ENCODE data around the gene HOXC13.

The HOXC13 gene

DNA sequence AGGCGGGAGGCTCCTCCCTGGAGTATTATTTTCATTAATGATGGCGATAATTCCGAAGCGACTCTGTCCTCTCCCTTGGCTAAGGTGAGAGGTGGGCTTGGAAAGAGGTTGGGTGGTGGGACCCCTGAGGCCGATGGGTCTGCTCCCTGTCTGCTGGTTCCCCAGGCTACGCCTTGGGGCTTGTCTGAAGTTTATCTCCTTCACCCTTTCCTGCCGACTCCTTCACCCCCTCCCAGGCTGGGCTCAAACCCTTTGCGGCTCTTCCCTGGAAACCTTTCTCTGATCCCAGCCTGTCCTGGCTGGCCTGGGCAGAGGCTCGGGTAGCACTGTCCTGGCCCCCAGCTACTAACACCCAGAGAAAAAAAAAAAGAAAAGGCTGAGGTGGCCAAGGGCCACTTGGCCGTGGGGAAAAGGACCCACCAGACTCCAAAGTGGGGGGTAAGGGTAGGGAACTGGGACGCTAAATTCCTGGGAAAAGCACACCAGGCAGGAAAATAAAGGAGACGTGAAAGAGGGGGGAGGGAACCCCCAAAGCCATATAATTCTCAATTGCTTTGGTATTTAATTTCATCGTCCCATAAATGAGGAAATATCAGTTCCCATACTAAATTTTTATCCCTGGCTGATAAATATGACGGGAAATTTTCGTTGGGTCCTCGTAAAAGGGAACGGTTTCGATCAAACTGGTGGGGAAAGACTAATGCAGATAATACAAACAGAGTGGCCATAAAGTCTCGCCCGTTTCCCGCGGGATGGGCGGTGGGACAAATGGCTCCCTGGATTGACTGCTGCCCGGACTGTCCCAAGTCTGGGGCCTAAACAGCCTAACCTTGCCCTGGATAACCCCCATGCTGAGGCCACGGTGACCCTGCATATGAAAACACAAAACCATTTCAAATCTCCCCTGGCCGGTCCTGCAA lies 44.3 kb downstream of the HOXC13 start:
- no peak for DNase-seq

DNA sequence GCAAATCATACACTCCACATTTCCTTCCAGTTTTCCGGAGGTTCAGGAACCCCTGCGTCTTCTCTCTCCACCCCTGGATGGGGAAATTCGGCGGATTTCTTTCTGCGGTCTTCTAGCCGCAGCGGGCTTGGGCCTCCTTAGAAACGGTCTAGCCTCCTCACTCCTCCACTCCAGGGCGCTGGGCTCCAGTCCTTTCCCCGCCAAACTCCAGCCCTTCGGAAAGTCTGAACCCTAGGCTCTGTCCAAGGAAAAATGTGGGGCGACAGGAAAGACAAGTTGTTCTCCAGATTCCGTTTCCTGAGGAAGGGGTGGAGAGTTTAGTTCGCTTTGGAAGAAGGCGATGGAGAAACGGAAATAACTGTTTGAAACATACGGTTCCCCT lies 44.9 kb downstream of the HOXC13 start:
- no peak for DNase-seq

DNA sequence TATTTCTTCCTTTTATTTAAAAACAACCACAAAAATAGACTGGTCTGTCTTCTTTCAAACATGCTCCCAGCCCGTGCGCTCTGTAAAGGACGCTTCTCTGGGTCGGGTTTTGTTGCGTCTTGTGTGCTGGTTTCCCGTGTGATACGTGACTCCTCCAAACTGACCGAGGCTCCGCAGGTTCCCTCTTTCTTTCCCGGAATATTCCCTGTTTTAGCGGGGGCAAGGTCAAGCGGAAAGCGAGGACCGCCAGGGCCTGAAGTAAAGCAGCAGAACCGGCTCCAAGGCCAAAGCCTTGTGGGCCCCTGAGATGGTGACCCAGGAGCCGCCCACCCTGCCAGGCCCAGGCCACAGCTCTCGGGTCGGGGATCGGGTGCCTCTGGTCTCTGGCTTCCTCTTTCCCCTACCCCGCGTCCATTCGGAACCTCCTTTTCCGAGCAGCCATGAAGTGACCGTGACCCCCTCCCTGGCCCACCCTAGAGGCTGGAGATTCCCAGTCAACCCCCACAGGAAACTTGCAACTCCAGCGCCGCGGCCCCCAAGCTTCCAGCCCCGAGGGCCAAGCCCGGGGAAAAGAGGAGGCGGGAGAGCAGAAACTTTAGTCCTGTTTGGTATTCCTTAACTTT lies 45.4 kb downstream of the HOXC13 start:
- no peak for DNase-seq

DNA sequence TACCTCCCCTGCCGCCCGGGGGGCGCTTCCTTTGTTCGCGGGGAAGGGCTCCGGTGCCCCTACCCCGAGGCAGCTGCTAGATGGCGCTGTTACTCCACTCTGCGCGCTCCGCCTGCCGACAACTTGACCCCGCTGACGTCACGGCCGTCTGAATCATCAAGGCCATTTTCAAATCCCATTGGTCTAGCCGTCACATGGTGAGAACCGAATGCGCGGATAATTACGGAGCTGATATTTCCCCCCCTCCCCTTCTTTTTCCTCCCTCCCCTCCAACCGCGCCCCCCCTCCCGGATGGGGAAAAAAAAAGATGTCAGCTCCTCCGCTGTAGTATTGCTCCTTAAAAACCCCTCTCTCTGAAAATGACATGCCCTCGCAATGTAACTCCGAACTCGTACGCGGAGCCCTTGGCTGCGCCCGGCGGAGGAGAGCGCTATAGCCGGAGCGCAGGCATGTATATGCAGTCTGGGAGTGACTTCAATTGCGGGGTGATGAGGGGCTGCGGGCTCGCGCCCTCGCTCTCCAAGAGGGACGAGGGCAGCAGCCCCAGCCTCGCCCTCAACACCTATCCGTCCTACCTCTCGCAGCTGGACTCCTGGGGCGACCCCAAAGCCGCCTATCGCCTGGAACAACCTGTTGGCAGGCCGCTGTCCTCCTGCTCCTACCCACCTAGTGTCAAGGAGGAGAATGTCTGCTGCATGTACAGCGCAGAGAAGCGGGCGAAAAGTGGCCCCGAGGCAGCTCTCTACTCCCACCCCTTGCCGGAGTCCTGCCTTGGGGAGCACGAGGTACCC lies 46.5 kb downstream of the HOXC13 start, which contains the start of gene HOXC10:
Gene HOXC10, plus strand, starts transcription at position 246 of the 791 bp plus-strand sequence. Its CDS starts 114 bp downstream, at position 360.
- peak; percentile 98 for DNase-seq

DNA sequence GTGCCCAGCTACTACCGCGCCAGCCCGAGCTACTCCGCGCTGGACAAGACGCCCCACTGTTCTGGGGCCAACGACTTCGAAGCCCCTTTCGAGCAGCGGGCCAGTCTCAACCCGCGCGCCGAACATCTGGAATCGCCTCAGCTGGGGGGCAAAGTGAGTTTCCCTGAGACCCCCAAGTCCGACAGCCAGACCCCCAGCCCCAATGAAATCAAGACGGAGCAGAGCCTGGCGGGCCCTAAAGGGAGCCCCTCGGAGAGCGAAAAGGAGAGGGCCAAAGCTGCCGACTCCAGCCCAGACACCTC lies 47.0 kb downstream of the HOXC13 start:
- DNase-seq, result no peak

DNA sequence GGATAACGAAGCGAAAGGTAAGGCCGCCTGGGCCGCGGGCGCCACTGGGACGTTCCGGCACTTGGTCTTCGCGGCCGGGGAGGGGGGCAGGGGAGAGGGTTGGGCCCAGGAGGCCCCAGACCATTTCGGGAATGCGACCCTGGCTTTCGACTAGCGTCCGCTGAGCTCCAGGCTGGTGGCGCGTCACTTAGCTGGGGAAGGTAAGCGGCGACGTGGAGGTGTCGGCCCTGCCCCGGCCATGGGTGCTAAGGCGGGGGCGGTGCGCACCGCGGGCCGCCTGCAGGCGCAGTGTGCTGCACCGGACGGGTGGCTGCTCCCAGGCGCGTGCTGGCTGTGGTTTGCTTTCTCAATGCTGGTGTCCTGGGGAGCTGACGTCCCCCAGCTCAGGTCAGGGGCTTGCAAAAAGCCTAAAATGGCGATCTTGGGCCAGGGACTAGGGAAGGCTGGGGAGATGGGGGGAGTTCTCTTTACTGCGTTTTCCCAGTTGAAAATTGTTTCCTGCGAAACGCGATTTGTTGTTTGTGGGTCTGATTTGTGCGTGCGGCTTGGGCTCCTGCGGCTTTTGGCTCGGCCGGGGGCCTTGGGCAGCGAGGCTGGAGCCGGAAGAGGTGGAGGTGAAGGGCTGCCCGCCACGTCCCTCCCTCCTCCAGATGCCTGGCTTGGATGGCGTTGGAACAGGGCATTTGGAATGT lies 47.5 kb downstream of the HOXC13 start:
- no peak for DNase-seq

DNA sequence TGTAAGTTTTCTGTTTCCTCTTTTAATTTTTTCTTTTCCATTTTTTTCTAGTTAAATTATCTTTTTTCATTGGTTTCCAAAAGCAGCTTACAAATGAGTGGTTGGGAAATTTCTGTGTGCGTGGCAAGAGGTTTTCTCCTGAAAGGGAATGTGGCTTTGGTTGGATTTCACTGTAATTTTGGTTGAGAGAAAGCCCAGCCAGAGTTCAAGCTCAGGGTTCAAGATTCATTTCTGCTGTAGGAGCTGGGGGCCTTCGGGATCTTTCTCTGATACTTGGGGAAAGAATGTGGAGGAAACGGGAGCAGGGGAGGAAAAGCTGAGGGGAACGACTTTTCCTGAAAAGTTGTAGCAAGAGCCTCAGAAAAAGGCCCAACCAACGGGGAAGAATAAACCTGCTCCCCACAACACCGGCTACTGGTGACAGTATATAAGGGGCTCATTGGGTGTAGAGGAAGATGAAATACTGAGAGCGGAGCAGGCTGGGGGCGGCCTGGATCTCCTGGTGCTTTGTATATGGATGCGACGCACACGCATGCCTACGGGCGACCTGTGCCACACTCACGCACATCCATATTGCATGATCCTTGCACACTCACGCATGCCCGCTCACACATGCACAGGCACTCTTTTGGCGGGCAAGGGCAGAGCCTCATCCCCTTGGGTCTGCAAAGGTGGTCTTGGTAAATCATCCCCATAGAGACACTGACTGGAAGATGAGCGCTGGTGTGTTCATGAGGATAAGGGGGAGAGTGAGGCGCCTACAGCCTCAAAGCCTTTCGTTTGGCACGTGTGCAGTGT lies 48.3 kb downstream of the HOXC13 start:
- no peak for DNase-seq

DNA sequence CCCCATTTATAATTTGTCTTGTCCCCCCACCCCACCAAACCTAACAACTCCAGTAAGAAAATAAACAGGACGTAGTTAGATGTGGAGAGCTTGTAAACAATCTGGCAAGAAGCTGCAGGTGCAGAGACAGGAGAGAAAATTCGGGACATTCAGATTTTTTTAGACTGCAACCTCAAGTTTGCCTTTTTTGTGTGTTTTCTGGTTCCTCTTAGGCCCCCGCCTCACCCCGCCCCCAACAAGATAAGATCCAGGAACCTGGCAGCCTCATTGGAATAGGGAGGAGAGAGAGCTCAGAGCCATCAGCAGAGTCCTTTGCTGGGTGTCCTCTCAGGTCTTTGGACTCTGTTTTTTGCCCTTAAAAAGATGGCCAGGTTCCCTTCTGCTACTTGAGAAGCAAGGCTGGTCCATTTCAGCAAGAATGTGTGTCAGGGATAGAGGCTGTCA lies 49.2 kb downstream of the HOXC13 start:
- no peak for DNase-seq

DNA sequence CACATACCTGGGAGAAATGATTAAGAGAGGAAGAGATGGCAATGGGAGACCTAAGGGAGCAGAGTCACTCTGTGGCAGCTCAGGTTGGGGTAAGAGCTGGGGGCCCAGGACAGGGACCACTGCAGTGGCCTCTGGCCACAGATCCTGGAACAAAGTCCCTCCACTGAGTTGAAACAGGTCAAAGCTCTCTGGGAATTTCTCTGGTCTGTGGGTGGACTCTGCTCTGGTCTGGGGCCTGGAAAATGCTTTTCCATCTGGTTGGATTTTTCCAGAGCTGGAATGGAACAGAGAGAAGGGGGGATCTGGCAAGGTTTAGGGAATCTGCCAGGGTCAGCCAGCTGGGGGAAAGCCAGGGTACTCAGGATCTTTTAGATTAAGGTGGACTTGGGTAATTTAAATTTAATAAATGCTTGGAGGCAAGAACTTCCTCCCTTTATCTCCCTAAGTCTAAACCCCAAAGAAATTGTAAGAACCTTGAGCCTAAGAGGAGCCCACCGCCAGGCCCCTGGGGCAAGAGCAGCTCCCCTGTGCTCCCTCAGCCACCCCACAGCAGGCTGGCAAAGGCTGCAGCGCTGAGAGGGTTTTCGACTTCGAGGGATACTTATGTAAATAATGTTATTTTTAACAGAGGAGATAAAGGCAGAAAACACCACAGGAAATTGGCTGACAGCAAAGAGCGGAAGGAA lies 50.1 kb downstream of the HOXC13 start:
- no peak for DNase-seq

DNA sequence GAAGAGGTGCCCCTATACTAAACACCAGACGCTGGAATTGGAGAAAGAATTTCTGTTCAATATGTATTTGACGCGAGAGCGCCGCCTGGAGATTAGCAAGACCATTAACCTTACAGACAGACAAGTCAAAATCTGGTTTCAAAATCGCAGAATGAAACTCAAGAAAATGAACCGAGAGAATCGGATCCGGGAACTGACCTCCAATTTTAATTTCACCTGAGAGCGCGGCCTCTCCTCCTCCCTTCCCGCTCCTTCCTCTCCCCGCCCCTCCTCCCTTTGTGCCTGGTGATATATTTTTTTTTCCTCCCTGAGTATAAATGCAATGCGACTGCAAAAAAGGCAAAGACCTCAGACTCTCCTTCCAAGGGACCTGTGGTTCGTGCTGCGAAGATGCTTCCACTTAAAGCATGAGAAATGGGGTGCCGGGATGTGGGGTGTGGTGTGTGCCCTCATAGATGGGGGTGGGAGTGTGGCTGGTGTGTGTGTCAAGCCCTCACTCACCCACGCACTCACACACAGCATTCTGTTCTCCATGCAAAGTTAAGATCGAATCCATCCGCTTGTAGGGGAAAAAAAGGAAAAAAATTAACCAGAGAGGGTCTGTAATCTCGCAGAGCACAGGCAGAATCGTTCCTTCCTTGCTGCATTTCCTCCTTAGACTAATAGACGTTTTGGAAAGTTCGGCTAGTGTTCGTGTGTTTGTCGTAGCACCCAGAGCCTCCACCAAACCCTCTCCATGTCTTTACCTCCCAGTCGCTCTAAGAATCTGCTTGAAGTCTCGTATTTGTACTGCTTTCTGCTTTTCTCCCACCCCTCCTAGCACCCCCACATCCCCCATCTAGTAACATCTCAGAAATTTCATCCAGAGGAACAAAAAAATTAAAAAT lies 50.8 kb downstream of the HOXC13 start:
- peak; percentile 79 for DNase-seq

DNA sequence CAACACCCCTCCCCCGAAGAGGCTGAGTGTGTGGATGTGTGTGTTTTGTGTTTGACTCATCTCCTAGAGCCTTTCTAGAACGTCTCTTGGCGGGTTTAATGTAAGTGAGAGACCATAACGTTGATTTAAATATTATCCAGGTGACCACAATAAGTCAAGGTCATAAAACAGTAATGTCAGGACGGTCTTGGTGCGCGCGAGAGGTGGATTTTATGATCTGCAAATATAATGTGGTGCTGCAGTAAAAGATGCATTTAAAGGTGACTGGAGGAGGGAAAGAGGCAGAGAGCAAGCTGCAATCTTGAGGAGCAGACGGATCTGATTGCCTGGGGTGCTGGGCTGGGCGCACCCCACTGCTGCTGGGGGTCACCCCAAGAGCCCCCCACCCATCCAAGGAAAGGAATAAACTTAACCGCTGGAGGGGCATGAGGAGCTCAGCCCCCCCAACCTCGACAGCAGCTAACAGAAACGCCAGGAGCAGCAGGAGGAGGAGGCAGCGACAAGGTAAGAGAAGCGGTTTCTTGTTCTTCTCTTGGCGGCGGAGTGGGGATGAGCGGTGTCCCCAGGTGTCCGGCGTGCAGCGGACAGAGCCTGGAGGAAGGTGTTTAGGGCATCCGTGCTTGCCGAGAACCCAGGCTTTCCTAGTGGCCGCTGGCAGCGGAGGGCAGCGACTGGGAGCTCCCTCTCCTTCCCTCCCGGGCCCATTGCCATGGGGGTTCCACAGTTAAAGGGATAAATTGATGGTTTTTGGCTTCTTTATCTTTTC lies 51.9 kb downstream of the HOXC13 start:
- no peak for DNase-seq

DNA sequence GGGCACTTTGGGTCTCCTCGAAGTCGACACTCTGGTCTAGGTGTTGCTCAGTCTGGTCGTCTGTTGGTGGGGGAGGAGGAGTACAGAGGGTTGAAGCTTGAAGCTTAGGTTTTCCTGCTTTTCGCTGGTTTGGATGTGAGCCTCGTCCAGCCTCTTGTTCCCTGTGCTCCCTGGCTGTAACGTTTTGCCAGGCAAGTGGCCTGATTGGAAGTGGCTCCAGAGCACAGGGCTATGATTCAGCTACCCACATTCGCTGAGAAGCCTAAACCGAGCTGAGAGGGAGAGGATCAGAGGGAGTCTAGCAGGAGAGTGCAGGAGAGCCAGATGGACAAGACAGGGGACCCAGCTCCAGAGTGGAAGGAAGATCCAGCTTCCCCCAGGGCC lies 52.4 kb downstream of the HOXC13 start:
- peak; percentile 80 for DNase-seq

DNA sequence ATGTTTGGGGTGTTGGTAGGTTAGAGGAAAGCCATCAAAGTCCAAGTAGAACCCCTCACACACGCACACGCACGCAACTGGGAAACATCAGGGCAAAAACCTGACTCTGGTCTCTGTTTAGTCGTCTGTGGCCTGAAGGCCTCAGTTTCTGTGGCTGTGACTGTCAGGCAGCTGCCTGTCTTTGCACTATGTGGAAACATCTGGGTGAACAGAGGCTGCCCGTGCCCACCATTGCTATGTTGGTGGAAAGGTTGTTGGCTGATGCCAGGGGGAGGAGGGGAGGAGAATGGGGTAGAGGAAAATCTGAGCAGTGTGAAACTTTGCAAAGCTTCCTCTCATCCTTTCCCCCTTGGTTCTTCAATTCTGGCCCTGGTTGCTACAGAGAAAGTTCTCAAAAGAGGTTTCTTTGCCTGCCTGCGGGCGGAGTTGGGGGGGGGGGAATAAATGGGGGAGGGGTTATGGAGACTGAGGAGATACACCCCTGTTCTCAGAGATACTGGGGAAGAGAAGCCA lies 53.8 kb downstream of the HOXC13 start:
- DNase-seq, result no peak

DNA sequence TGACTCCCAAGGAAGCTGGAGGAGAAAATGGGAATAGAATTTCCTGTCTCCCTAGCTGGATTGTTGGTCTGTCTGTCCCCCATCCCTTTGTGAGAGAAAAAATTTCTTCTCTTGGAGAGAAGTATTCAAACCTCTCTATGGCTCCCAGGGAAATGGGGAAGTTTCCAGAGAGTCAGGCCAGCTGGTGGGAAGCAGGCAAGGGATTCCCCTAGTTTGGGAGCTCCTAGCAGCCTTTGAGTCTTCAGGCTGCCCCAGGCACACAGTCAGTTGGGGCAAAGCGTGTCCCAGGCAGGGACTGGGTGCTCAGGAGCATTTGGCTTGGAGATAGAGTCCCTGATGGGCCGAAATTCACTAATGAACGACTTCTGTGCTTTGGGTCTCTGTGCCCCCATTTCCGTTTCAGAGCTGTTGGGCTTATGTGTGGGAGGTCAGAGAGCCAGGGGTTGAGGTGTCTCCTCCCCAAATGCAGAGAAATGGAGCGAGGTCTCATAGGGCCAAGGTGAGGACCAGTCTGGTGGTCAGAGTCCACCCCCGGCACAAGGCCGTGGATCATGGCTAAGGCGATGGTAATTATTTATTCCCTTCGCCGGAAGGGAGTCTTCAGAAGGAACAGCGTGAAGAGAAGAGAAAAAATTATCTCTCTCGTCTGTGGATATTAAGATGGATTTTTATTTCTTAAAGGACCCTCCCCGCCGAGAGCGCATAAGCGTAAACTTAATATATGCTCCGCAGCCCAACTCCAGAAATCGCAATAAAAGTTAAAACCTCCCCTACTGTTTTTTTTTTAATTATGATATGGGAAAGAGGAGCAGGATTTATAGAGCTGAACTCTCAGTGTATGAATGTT lies 54.8 kb downstream of the HOXC13 start:
- DNase-seq, result no peak

DNA sequence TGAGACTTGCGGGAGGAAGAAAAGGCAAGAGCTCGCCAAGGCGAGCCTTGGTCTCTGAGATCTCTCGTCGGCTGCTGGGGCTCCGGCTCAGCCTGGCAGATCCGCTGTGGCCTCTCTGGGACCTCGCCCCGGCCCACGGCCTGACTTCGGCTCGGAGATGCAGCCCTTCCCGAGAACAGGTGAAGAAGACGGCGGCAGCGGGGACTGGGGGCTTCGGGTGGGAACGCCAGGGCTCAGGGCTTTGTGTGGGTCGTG lies 55.3 kb downstream of the HOXC13 start:
- no peak for DNase-seq

DNA sequence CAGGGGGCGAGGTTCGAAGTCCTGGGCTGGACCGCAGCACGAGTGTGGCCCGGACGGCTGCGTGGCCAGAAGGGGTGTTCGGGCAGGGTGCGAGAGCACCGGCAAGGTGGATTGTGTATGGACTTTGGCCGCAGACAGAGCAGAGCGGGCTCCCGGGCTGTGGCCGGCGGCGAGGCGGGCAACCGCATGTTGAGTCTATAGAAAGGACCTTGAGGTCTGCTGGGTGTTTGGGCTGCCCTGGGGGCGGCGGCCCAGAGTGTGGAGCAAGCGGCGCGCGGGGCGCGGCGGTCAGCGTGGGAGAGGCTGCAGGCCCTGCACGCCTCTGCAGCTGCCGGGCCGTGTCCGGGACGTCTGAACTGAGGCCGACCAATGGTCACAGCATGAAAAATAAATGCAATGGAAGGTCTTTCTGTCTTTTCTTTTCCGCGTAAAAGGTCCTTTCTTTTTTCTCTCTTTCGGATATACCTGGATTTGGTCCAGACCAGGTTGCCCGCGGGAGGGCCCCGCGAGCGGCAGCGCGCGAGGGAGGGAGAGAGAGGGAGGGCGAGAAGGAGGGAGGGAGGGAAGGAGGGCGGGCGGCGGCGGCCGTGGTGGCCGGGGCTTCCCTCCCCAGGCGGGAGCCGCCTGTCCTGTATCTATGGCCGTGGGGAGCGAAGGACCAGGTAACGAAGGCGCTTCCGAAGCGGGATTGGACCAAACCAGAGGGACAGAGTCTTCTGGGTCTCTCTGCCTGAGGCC lies 55.8 kb downstream of the HOXC13 start:
- DNase-seq, result no peak

DNA sequence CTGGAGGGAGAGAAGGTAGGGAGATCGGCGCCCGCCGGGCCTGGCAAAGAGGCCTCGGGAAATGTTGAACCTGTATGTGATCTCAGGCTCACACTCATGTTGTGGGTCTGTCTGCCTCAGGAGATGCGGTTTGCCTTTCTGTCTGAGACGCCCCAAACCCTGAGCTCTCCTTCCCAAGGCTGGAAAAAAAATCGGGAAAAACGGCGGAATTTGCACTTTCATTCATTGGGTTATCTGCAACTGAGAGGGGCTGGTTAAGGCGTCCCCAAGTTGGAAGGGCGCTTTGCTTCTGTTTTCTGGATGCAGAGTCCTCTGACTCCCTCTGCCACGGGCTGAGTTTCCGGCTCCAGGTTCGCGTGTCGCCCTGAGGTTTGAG lies 56.4 kb downstream of the HOXC13 start:
- no peak for DNase-seq
